Pancreas (tissue), 10 donors: ENCODE results near the gene IMMP2L. TPM values are rescaled to one million over a fixed set of nuclear protein-coding genes. Genes with fewer than 3 reads are reported as not detected.
A peak's percentile ranks its signal among the peaks of the same experiment; 100 is the strongest.

Experiments used
- ATAC-seq, 4 donors: fragments of 200-7000 bp; cut with Tn5 transposase; one replicate each; pipeline versions ENCODE4 v1.8.0 to v1.9.1; 2020; ENCODE audit warnings: mild to moderate bottlenecking in 4 of 4, moderate library complexity in 4 of 4
- DNase-seq, 6 donors: peaks; one replicate each; pipeline ENCODE4 v3.0.0-alpha.2; 2020
- FAIRE-seq: peaks from 2 replicates; lab custom pipeline; 2012; peaks lifted over from hg19 to GRCh38; lab: Jason Lieb, UNC
- H3K27ac ChIP-seq, 4 donors: fragments of 200-600 bp; sonication (generic); 1 replicate in 3 of 4; 2 replicates in 1 of 4; pipeline versions ENCODE4 v1.5.0 to v1.8.0; 2020
- H3K27me3 ChIP-seq, 4 donors: fragments of 200-600 bp; one replicate each; pipeline ENCODE4 v1.8.0; 2021
- H3K36me3 ChIP-seq, 3 donors: fragments of 200-600 bp; sonication (generic) in 1 of 3; one replicate each; pipeline versions ENCODE4 v1.5.0 to v1.8.0; 2020 to 2021
- H3K4me1 ChIP-seq, 3 donors: fragments of 200-600 bp; one replicate each; pipeline ENCODE4 v1.8.0; 2021
- H3K4me3 ChIP-seq, 4 donors: fragments of 200-600 bp; sonication (generic) in 2 of 4; one replicate each; pipeline versions ENCODE4 v1.5.0 to v1.8.0; 2020 to 2021
- H3K9me3 ChIP-seq, 4 donors: fragments of 200-600 bp; one replicate each; pipeline ENCODE4 v1.8.0; 2021
- CTCF ChIP-seq, 4 donors: fragments of 200-600 bp; sonication (generic) in 3 of 4; IDR thresholded peaks; one replicate each; pipeline versions ENCODE4 v1.5.0 to v1.8.0; 2021; ENCODE audit warnings: antibody characterized with exemption in 4 of 4
- WGBS, 2 donors: extraction: QIAGEN DNeasy Blood & Tissue Kit; methylation state at CpG; one replicate each; pipeline ENCODE4 v1.1.7; 2013; 5-methylcytosine and 5-hydroxymethylcytosine counted together
- intact Hi-C, 3 donors: fragments of 100-400 bp; cut with DNase I; formaldehyde crosslinking; loops; one replicate each; pipeline versions ENCODE4 v1.11.1 to v1.14.2; 2022
- polyA plus RNA-seq, 2 donors: library from polyadenylated mRNA; stranded (reverse); fragments of 200-250 nt; gene quantifications; one replicate each; pipeline ENCODE4 v1.2.3, GENCODE V29; 2013
- total RNA-seq, 6 donors: library from RNA; stranded (reverse); fragmentation: NEBNext Ultra II Directional in 4 of 6; extraction: Animal tissue kit (Norgen Biotek cat#: 25700) in 4 of 6; gene quantifications; one replicate each; pipeline versions ENCODE4 v1.2.1 to v1.2.4, GENCODE V29; 2021 to 2023
- donor health status: healthy with polysubstance abuse.
- donor health status: DM: no; HTN: no; CAD: no; lungs with moderate emphysema.
- donor health status: DM: no; HTN: no; CAD: no.
- donor health status: control.
- donor health status: control.
- donor health status: Bipolar disorder and iron deficiency.
- donor health status: DM: yes; HTN: yes; CAD: no.
- donor health status: DM: no; HTN: no; CAD: no.
- donor health status: DM: no; HTN: no; CAD: no.
- donor health status: DM: yes; HTN: yes; CAD: no.

The IMMP2L gene
- total and polyA plus RNA-seq, 8 donors, result 7.3 to 30.0 (median 12.9) TPM

- DNase-seq, result no peak
- H3K4me3 ChIP-seq, result no peak overlapping the region
Measured at GRCh38 chr7:110911632-110912031, 650.7 kb downstream of the IMMP2L start.

GRCh38 chr7:110909117-110909516, 653.2 kb downstream of the IMMP2L start:
- WGBS, 2 donors, result 14 to 15% methylated on average over 3 of the region's 3 CpGs
- H3K4me3 ChIP-seq, result no peak overlapping the region
- no peaks in the 10 kb centered on the region for H3K36me3 ChIP-seq
- peak; percentile 71 to 94 (median 87) for ATAC-seq
- intact Hi-C loops, result no loop called here
- no peaks in the 10 kb centered on the region for H3K27me3 ChIP-seq
- no peaks in the 10 kb centered on the region for H3K9me3 ChIP-seq
- TF ChIP-seq CTCF (IDR thresholded peaks at IDR 0.05), result no peak
- H3K4me1 ChIP-seq, result peaks cover 0 to 7% (median 5%) of the 10 kb centered on the region in 3 donors
- no peak overlapping the region for H3K27ac ChIP-seq
- peak in 1 of 6 donors; percentile 27 for DNase-seq
- FAIRE-seq, result no peak

More at GRCh38 chr7:110911632-110912031, 650.7 kb downstream of the IMMP2L start:
- 83 to 85% methylated on average over 2 of the region's 2 CpGs for WGBS, 2 donors
- ATAC-seq (no peak), FAIRE-seq (no peak)
- no peak overlapping the region for H3K27ac ChIP-seq
- H3K9me3 ChIP-seq, result no peaks in the 10 kb centered on the region
- no peaks in the 10 kb centered on the region for H3K36me3 ChIP-seq
- no peak for TF ChIP-seq CTCF (IDR thresholded peaks at IDR 0.05)
- peaks cover 0 to 7% (median 5%) of the 10 kb centered on the region in 3 donors for H3K4me1 ChIP-seq
- H3K27me3 ChIP-seq, result no peaks in the 10 kb centered on the region
- intact Hi-C loops, result no loop called here

- no peak for TF ChIP-seq CTCF (IDR thresholded peaks at IDR 0.05)
- WGBS, 2 donors, result 90 to 93% methylated on average over 4 of the region's 4 CpGs
- no peaks in the 10 kb centered on the region for H3K9me3 ChIP-seq
- intact Hi-C loops, result no loop called here
- H3K4me3 ChIP-seq, result no peak overlapping the region
- peaks cover 0 to 7% (median 5%) of the 10 kb centered on the region in 3 donors for H3K4me1 ChIP-seq
- ATAC-seq, result no peak
- H3K27me3 ChIP-seq, result no peaks in the 10 kb centered on the region
- DNase-seq, result no peak
- no peak overlapping the region for H3K27ac ChIP-seq
- H3K36me3 ChIP-seq, result no peaks in the 10 kb centered on the region
- FAIRE-seq, result no peak
Measured at GRCh38 chr7:110905773-110906566, 656.3 kb downstream of the IMMP2L start.

GRCh38 chr7:110898516-110898915, 663.8 kb downstream of the IMMP2L start:
- no peaks in the 10 kb centered on the region for H3K9me3 ChIP-seq
- ATAC-seq (no peak), DNase-seq (no peak), FAIRE-seq (no peak)
- no peaks in the 10 kb centered on the region for H3K27me3 ChIP-seq
- intact Hi-C loops, result no loop called here
- no peak for TF ChIP-seq CTCF (IDR thresholded peaks at IDR 0.05)
- H3K36me3 ChIP-seq, result no peaks in the 10 kb centered on the region
- no peak overlapping the region for H3K27ac ChIP-seq
- no peaks in the 10 kb centered on the region for H3K4me1 ChIP-seq
- H3K4me3 ChIP-seq, result no peak overlapping the region

GRCh38 chr7:110897538-110897937, 664.8 kb downstream of the IMMP2L start:
- Histone ChIP-seq H3K27ac (no peak overlapping the region), H3K36me3 (no peaks in the 10 kb centered on the region), H3K4me1 (no peaks in the 10 kb centered on the region), H3K4me3 (no peak overlapping the region), H3K27me3 (no peaks in the 10 kb centered on the region), H3K9me3 (no peaks in the 10 kb centered on the region)
- WGBS, 2 donors, result 93 to 96% methylated on average over 1 of the region's 1 CpG
- TF ChIP-seq CTCF (IDR thresholded peaks at IDR 0.05), result no peak
- FAIRE-seq (no peak), DNase-seq (no peak), ATAC-seq (no peak)
- intact Hi-C loops, result no loop called here
